Upper lobe of left lung (tissue), 6 donors: ENCODE measurements around the gene AKT1. TPM values are rescaled to one million over a fixed set of nuclear protein-coding genes. Genes with fewer than 3 reads are reported as not detected.

Source experiments
- ATAC-seq, 2 donors: fragments of 200-7000 bp; cut with Tn5 transposase; one replicate each; pipeline ENCODE4 v1.9.1; 2022; ENCODE audit warnings: mild to moderate bottlenecking in 2 of 2, moderate library complexity in 2 of 2; ENCODE audit not compliant: low FRiP score in 2 of 2
- DNase-seq, 2 donors: peaks; one replicate each; pipeline ENCODE4 v3.0.0-alpha.2; 2019 to 2020
- H3K27ac ChIP-seq, 4 donors: fragments of 200-600 bp; sonication (generic); one replicate each; pipeline ENCODE4 v1.5.1; 2016 to 2019
- H3K27me3 ChIP-seq, 4 donors: fragments of 200-600 bp; sonication (generic); one replicate each; pipeline ENCODE4 v1.5.1; 2017 to 2019
- H3K36me3 ChIP-seq, 4 donors: fragments of 200-600 bp; sonication (generic); one replicate each; pipeline ENCODE4 v1.5.1; 2016 to 2019
- H3K4me1 ChIP-seq, 4 donors: fragments of 200-600 bp; sonication (generic); one replicate each; pipeline ENCODE4 v1.5.1; 2018 to 2019
- H3K4me3 ChIP-seq, 4 donors: fragments of 200-600 bp; sonication (generic); one replicate each; pipeline ENCODE4 v1.5.1; 2017 to 2019; ENCODE audit warnings: mild to moderate bottlenecking in 2 of 4, moderate library complexity in 1 of 4
- H3K9me3 ChIP-seq, 4 donors: fragments of 200-600 bp; sonication (generic); one replicate each; pipeline ENCODE4 v1.5.1; 2018 to 2019
- CTCF ChIP-seq, 6 experiments: fragments of 450-650 bp in 4 of 6; fragments of 200-600 bp in 2 of 6; sonication (generic) in 2 of 6; IDR thresholded peaks; one replicate each; pipeline ENCODE4 v1.5.1; 2016 to 2019; ENCODE audit warnings: antibody characterized with exemption in 6 of 6
- EP300 ChIP-seq, 4 donors: sonication (generic); formaldehyde crosslinking; IDR thresholded peaks; one replicate each; pipeline ENCODE4 v1.5.1; 2017; ENCODE audit warnings: antibody characterized with exemption in 4 of 4, control low read depth in 2 of 4
- POLR2A ChIP-seq, 4 donors: fragments of 450-650 bp; IDR thresholded peaks; one replicate each; pipeline ENCODE4 v1.5.1; 2016 to 2017; ENCODE audit warnings: antibody characterized with exemption in 4 of 4, mild to moderate bottlenecking in 2 of 4
- POLR2AphosphoS5 ChIP-seq, 2 donors: sonication (generic); formaldehyde crosslinking; IDR thresholded peaks; one replicate each; pipeline ENCODE4 v1.5.1; 2017; ENCODE audit warnings: antibody characterized with exemption in 2 of 2
- WGBS, 2 donors: methylation state at CpG; one replicate each; pipeline ENCODE4 v1.1.5; 2017 to 2018; 5-methylcytosine and 5-hydroxymethylcytosine counted together
- total RNA-seq, 6 donors: library from RNA; depleted of rRNA in 4 of 6; stranded (reverse); fragments of >200 nt in 4 of 6; gene quantifications; one replicate each; pipeline versions ENCODE4 v1.1.0 to v1.2.1, GENCODE V29; 2016 to 2021
- donor health status: DM: no; HTN: no; CAD: no; lungs with moderate emphysema.
- donor health status: DM: no; HTN: yes; CAD: no; lungs with severe emphysema.

The AKT1 gene
- total RNA-seq, 6 donors from 2014 or later: 122 to 283 (median 191) TPM

- no peak for TF ChIP-seq CTCF (IDR thresholded peaks at IDR 0.05)
- TF ChIP-seq EP300 (IDR thresholded peaks at IDR 0.05): no peak
- TF ChIP-seq POLR2A (IDR thresholded peaks at IDR 0.05): no peak
- no peak for TF ChIP-seq POLR2AphosphoS5 (IDR thresholded peaks at IDR 0.05)
- H3K27me3 ChIP-seq: no peaks in the 10 kb centered on the region
- peak in 1 of 2 donors; percentile 33 for DNase-seq
- ATAC-seq: no peak
- no peak overlapping the region for H3K4me3 ChIP-seq
- H3K9me3 ChIP-seq: no peaks in the 10 kb centered on the region
- H3K4me1 ChIP-seq: peaks cover 55 to 87% (median 77%) of the 10 kb centered on the region in 4 donors
- H3K36me3 ChIP-seq: peaks cover 0 to 42% (median 32%) of the 10 kb centered on the region in 4 donors
- H3K27ac ChIP-seq: peak overlapping the region in 2 of 4 donors; percentile 39 to 70
- 86 to 93% methylated on average over 7 to 9 of the region's 9 CpGs for WGBS, 2 donors
Observed at GRCh38 chr14:104791425-104791824, 4.1 kb downstream of the AKT1 start.

- Histone ChIP-seq H3K27ac (no peak overlapping the region), H3K4me1 (peaks cover 60 to 94% (median 84%) of the 10 kb centered on the region in 4 donors), H3K27me3 (no peaks in the 10 kb centered on the region), H3K4me3 (no peak overlapping the region), H3K36me3 (peaks cover 0 to 46% (median 32%) of the 10 kb centered on the region in 4 donors), H3K9me3 (no peaks in the 10 kb centered on the region)
- 95 to 97% methylated on average over 13 to 31 of the region's 31 CpGs for WGBS, 2 donors
- ATAC-seq (no peak), DNase-seq (peak in 1 of 2 donors; percentile 69)
- no peak for TF ChIP-seq EP300 (IDR thresholded peaks at IDR 0.05)
- no peak for TF ChIP-seq CTCF (IDR thresholded peaks at IDR 0.05)
- TF ChIP-seq POLR2AphosphoS5 (IDR thresholded peaks at IDR 0.05): no peak
- TF ChIP-seq POLR2A (IDR thresholded peaks at IDR 0.05): no peak
Observed at GRCh38 chr14:104789752-104790743, 5.5 kb downstream of the AKT1 start.

- H3K36me3 ChIP-seq: peaks cover 0 to 50% (median 32%) of the 10 kb centered on the region in 4 donors
Observed at GRCh38 chr14:104788873-104789663, 6.5 kb downstream of the AKT1 start.

More at GRCh38 chr14:104788873-104789663, 6.5 kb downstream of the AKT1 start:
- H3K27me3 ChIP-seq: no peaks in the 10 kb centered on the region
- ATAC-seq (no peak), DNase-seq (peak in 1 of 2 donors; percentile 78)
- H3K27ac ChIP-seq: peak overlapping the region in 1 of 4 donors; percentile 78
- TF ChIP-seq POLR2A (IDR thresholded peaks at IDR 0.05) (no peak), CTCF (IDR thresholded peaks at IDR 0.05) (no peak), POLR2AphosphoS5 (IDR thresholded peaks at IDR 0.05) (no peak), EP300 (IDR thresholded peaks at IDR 0.05) (no peak)
- H3K9me3 ChIP-seq: no peaks in the 10 kb centered on the region
- 78 to 89% methylated on average over 16 to 39 of the region's 39 CpGs for WGBS, 2 donors
- H3K4me1 ChIP-seq: peaks cover 65 to 97% (median 85%) of the 10 kb centered on the region in 4 donors
- H3K4me3 ChIP-seq: no peak overlapping the region
